K562 (cell line): Measurements from ENCODE around the gene NYAP1. TPM values are rescaled to one million over a fixed set of nuclear protein-coding genes. Genes with fewer than 3 reads are reported as not detected.
A peak's percentile ranks its signal among the peaks of the same experiment; 100 is the strongest.

Source experiments
- ATAC-seq: fragments of 200-7000 bp; cut with Tn5 transposase; 3 replicates; pipeline ENCODE4 v1.9.1; 2020; ENCODE audit warnings: moderate library complexity
- BruUV-seq: library from RNA; stranded (reverse); fragments of 400-500 nt; replicated peaks from 2 replicates; lab custom pipeline; 2021; lab: Mats Ljungman, UMichigan
- CTCF ChIA-PET: fragments of 300-600 bp; formaldehyde crosslinking; extraction: SDS; loops from one replicate; lab custom pipeline; 2021; ENCODE audit warnings: low intra/inter-chr PET ratio; lab: Yijun Ruan, JAX
- POLR2A ChIA-PET: fragments of 300-600, 350-650 bp; sonication (Branson Sonifier 250); formaldehyde crosslinking; extraction: SDS; loops from one replicate; lab custom pipeline; 2021; ENCODE audit warnings: antibody characterized with exemption, inconsistent platforms; lab: Yijun Ruan, JAX
- DNase-seq, 4 experiments: peaks; one replicate each; pipeline versions ENCODE4 v3.0.0 to v3.0.0-alpha.2; 2011 to 2018; ENCODE audit warnings: low spot score in 3 of 4, mixed read lengths in 3 of 4; ENCODE audit errors: extremely low read depth in 1 of 4
- FAIRE-seq: peaks from 2 replicates; lab custom pipeline; 2011; peaks lifted over from hg19 to GRCh38; lab: Jason Lieb, UNC
- H2AFZ ChIP-seq: 2 replicates; pipeline ENCODE4 v1.6.0; 2011; ENCODE audit warnings: low read depth, low read length, control low read depth, inconsistent platforms
- H3K27ac ChIP-seq: fragments of 200-600 bp; 3 replicates; pipeline ENCODE4 v1.8.0; 2011; ENCODE audit warnings: low read depth, mild to moderate bottlenecking, control low read depth, inconsistent platforms, low read length, moderate library complexity, mixed read lengths; ENCODE audit errors: extremely low read depth
- H3K27me3 ChIP-seq, 2 experiments: fragments of 300-600 bp in 1 of 2; 2 replicates in 1 of 2; 3 replicates in 1 of 2; pipeline versions ENCODE4 v1.6.0 to v1.8.0; 2011; ENCODE audit warnings: inconsistent platforms in 2 of 2, low read length in 2 of 2, mild to moderate bottlenecking in 1 of 2, mixed read lengths in 1 of 2, moderate library complexity in 1 of 2; ENCODE audit not compliant: control insufficient read depth in 2 of 2, insufficient read depth in 2 of 2
- H3K36me3 ChIP-seq: fragments of 300-600 bp; 3 replicates; pipeline ENCODE4 v1.8.0; 2011; ENCODE audit warnings: mild to moderate bottlenecking, low read length, inconsistent platforms; ENCODE audit not compliant: control insufficient read depth, insufficient read depth
- H3K4me1 ChIP-seq, 2 experiments: fragments of 200-600 bp in 1 of 2; replicated peaks in 1 of 2; 2 replicates in 1 of 2; 3 replicates in 1 of 2; pipeline versions ENCODE4 v1.5.1 to v1.8.0; 2011; ENCODE audit warnings: inconsistent platforms in 2 of 2, low read length in 2 of 2, mild to moderate bottlenecking in 1 of 2, mixed read lengths in 1 of 2, moderate library complexity in 1 of 2; ENCODE audit not compliant: control insufficient read depth in 2 of 2, insufficient read depth in 2 of 2
- H3K4me2 ChIP-seq: 2 replicates; pipeline ENCODE4 v1.6.1; 2011; ENCODE audit warnings: low read length, control low read depth, inconsistent platforms, mixed read lengths; ENCODE audit not compliant: insufficient read depth
- H3K4me3 ChIP-seq: fragments of 200-600 bp; sonication (generic), shearing (Covaris generic); 2 replicates; pipeline ENCODE4 v1.5.1; 2016; ENCODE audit warnings: control low read depth, inconsistent platforms
- H3K79me2 ChIP-seq: fragments of 200-600 bp; 3 replicates; pipeline ENCODE4 v1.8.0; 2011; ENCODE audit warnings: low read length, inconsistent platforms; ENCODE audit not compliant: control insufficient read depth, insufficient read depth
- H3K9ac ChIP-seq, 2 experiments: 2 replicates each; pipeline versions ENCODE4 v1.6.0 to v1.6.1; 2011; ENCODE audit warnings: low read depth in 2 of 2, low read length in 2 of 2, control low read depth in 1 of 2, inconsistent platforms in 1 of 2, mild to moderate bottlenecking in 1 of 2, mixed read lengths in 1 of 2; ENCODE audit not compliant: insufficient read depth in 1 of 2
- H3K9me1 ChIP-seq: one replicate; pipeline ENCODE4 v1.6.0; 2011; ENCODE audit warnings: inconsistent platforms, mild to moderate bottlenecking, low read length, moderate library complexity; ENCODE audit not compliant: control insufficient read depth, insufficient read depth
- H3K9me3 ChIP-seq: replicated peaks from 2 replicates; pipeline ENCODE4 v1.5.1; 2011; ENCODE audit warnings: low read depth, low read length, inconsistent platforms; ENCODE audit not compliant: control insufficient read depth, insufficient read depth
- H4K20me1 ChIP-seq: replicated peaks from 2 replicates; pipeline ENCODE4 v1.6.1; 2011; ENCODE audit warnings: low read length, inconsistent platforms, mixed read lengths; ENCODE audit not compliant: control insufficient read depth, insufficient read depth
- ELF2 ChIP-seq: fragments of 250-450 bp; sonication (Bioruptor Pico); IDR thresholded peaks from 2 replicates; pipeline ENCODE4 v1.5.0; 2021; ENCODE audit warnings: mild to moderate bottlenecking
- ESRRA ChIP-seq: fragments of 450-650 bp; IDR thresholded peaks from 2 replicates; pipeline ENCODE4 v1.6.1; 2014; ENCODE audit warnings: low read depth, mild to moderate bottlenecking, moderate library complexity, borderline replicate concordance
- JUNB ChIP-seq: fragments of 450-650 bp; formaldehyde crosslinking; conservative IDR thresholded peaks from 2 replicates; pipeline ENCODE4 v1.4.0; 2020; ENCODE audit warnings: mild to moderate bottlenecking
- POLR2A ChIP-seq: fragments of 450-650 bp; conservative IDR thresholded peaks from 2 replicates; pipeline ENCODE4 v1.6.1; 2016
- USF2 ChIP-seq: sonication (generic); formaldehyde crosslinking; IDR thresholded peaks from 2 replicates; pipeline ENCODE4 v1.5.0; 2020; ENCODE audit warnings: missing genetic modification reagents
- ZNF165 ChIP-seq: fragments of 250-450 bp; sonication (Bioruptor Pico); IDR thresholded peaks from 2 replicates; pipeline ENCODE4 v1.4.0; 2020; ENCODE audit warnings: borderline replicate concordance
- ZZZ3 ChIP-seq: fragments of 450-650 bp; IDR thresholded peaks from 2 replicates; pipeline ENCODE4 v1.6.1; 2016; ENCODE audit warnings: antibody characterized with exemption, mild to moderate bottlenecking, moderate library complexity
- WGBS: fragments of 100-300 bp; shearing (Covaris generic); methylation state at CpG from one replicate; pipeline ENCODE4 v1.1.6; 2016; ENCODE audit warnings: low coverage, mixed read lengths; ENCODE audit not compliant: insufficient coverage; ENCODE audit errors: missing lambda C conversion rate; 5-methylcytosine and 5-hydroxymethylcytosine counted together
- in situ Hi-C: fragments of 300-500 bp; cut with MboI; formaldehyde crosslinking; loops from 4 replicates; pipeline ENCODE4 v1.15.0; 2018; ENCODE audit warnings: inconsistent platforms, mixed read lengths
- intact Hi-C: fragments of 100-400 bp; cut with micrococcal nuclease; formaldehyde crosslinking; loops from 2 replicates; pipeline ENCODE4 v1.14.2; 2022
- polyA plus RNA-seq, 8 experiments: library from polyadenylated mRNA; depleted of rRNA in 4 of 8; stranded (reverse) in 5 of 8; unstranded in 3 of 8; fragments of >200 nt; fragmentation: Nextera tagmentation in 2 of 8; fragmentation: Illumina TruSeq in 1 of 8; extraction: Ambion mirVana in 2 of 8; extraction: Trizol in 1 of 8; gene quantifications; 2 replicates each; pipeline versions ENCODE4 v1.2.1 to v1.2.3, GENCODE V29; 2011 to 2014; ENCODE audit warnings: inconsistent platforms in 1 of 8, missing spikeins in 1 of 8
- total RNA-seq, 7 experiments: library from RNA; depleted of rRNA in 6 of 7; stranded (reverse); fragments of >200 nt in 6 of 7; fragmentation: Illumina TruSeq in 2 of 7; extraction: Trizol in 2 of 7; gene quantifications; 2 replicates each; pipeline versions ENCODE4 v1.2.1 to v1.2.3, GENCODE V29; 2011 to 2021; ENCODE audit warnings: low replicate concordance in 1 of 7
- TF ChIP-seq, protein P1 (sequence below): fragments of 450-650 bp; IDR thresholded peaks from 2 replicates; pipeline ENCODE4 v1.6.1; 2017; ENCODE audit warnings: antibody characterized with exemption

Gene NYAP1
- total and polyA plus RNA-seq, 9 of the 15 experiments (the other 6 are each of a cell fraction or from before 2014, with no cell fraction given) = 0.11 to 0.88 (median 0.22) TPM; not detected in 2

GRCh38 chr7:100485471-100485876 is 1.7 kb downstream of the NYAP1 start:
- Histone ChIP-seq H3K27me3 (no peaks in the 10 kb centered on the region), H3K4me1 (peaks cover 4 to 74% of the 10 kb centered on the region in 2 experiments; a peak in 4 of 5 replicates), H3K27ac (no peak overlapping the region), H3K9me3 (no peaks in the 10 kb centered on the region), H2AFZ (peak overlapping the region; percentile 20), H3K9me1 (no peaks in the 10 kb centered on the region), H4K20me1 (no peaks in the 10 kb centered on the region), H3K36me3 (no peaks in the 10 kb centered on the region), H3K9ac (peak overlapping the region in 1 of 2 experiments; percentile 84; a peak in 2 of 4 replicates), H3K4me2 (no peak overlapping the region), H3K79me2 (no peaks in the 10 kb centered on the region), H3K4me3 (no peak overlapping the region)
- ChIA-PET POLR2A (no interaction called here), CTCF (no interaction called here)
- in situ Hi-C loops = no loop called here
- no peak for ATAC-seq
- BruUV-seq = no TSS peak
- no peak for FAIRE-seq
- TF ChIP-seq USF2 (CRISPR knock-in tag) = 0 out of 2 replicates have a peak, but pooled peaks have one; percentile 23
- TF ChIP-seq JUNB = no peak
- no peak for TF ChIP-seq POLR2A
- TF ChIP-seq ESRRA = 0 out of 2 replicates have a peak, but pooled peaks have one; percentile 19
- TF ChIP-seq ZZZ3 = no peak
- TF ChIP-seq, protein P1, sequence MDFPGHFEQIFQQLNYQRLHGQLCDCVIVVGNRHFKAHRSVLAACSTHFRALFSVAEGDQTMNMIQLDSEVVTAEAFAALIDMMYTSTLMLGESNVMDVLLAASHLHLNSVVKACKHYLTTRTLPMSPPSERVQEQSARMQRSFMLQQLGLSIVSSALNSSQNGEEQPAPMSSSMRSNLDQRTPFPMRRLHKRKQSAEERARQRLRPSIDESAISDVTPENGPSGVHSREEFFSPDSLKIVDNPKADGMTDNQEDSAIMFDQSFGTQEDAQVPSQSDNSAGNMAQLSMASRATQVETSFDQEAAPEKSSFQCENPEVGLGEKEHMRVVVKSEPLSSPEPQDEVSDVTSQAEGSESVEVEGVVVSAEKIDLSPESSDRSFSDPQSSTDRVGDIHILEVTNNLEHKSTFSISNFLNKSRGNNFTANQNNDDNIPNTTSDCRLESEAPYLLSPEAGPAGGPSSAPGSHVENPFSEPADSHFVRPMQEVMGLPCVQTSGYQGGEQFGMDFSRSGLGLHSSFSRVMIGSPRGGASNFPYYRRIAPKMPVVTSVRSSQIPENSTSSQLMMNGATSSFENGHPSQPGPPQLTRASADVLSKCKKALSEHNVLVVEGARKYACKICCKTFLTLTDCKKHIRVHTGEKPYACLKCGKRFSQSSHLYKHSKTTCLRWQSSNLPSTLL = no peak
- TF ChIP-seq ELF2 (CRISPR knock-in tag) = no peak
- TF ChIP-seq ZNF165 (CRISPR knock-in tag) = no peak
- 31% methylated on average over 3 of the region's 4 CpGs for WGBS
- intact Hi-C loops = no loop called here
- peak; percentile 9 to 65 (median 48) for DNase-seq
